SH-SY5Y (cell line): Measurements from ENCODE around the gene CACNA1E.

Source experiments
- GATA2 ChIP-seq: IDR thresholded peaks from 2 replicates; pipeline ENCODE4 v1.6.1; 2011; ENCODE audit warnings: mild to moderate bottlenecking, low read depth, low read length
- GATA3 ChIP-seq: IDR thresholded peaks from 2 replicates; pipeline ENCODE4 v1.6.1; 2011; ENCODE audit warnings: low read depth, mild to moderate bottlenecking, low read length, moderate library complexity

DNA sequence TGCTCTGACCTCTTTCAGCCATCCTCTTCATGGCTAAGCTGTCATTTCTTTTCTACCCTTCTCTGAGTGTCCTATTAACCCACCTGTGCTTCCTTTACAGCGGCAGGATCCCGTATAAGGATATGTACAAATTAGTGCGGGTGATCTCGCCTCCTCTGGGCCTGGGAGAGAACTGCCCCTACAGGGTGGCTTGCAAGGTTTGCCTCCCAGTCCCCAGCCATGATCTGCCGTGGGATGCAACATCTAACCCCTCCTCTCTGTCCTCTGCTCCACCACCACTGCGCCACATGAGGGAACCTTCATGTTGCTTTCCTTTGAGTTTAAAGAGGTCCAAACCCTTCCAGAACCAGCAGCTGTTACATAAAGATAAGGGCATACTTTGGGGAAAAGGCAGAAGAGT is 296.0 kb downstream of the CACNA1E start:
- TF ChIP-seq GATA2 (no peak), GATA3 (no peak)
